HCT116 (cell line): ENCODE results near the gene GZMA.

ENCODE experiments used
- EZH2 ChIP-seq: fragments of 200-600 bp; sonication (generic); IDR thresholded peaks from 2 replicates; pipeline ENCODE4 v1.6.1; 2017; ENCODE audit warnings: antibody characterized with exemption, mixed run types
- RAD21 ChIP-seq: IDR thresholded peaks from 2 replicates; pipeline ENCODE4 v1.6.1; 2012; ENCODE audit warnings: low read depth, mild to moderate bottlenecking
- SP1 ChIP-seq: IDR thresholded peaks from 2 replicates; pipeline ENCODE4 v1.6.1; 2012; ENCODE audit warnings: low read depth
- YY1 ChIP-seq: IDR thresholded peaks from 2 replicates; pipeline ENCODE4 v1.6.1; 2011; ENCODE audit warnings: low read length, low read depth, moderate library complexity, mild to moderate bottlenecking; ENCODE audit not compliant: insufficient replicate concordance; ENCODE audit errors: extremely low read depth
- ZNF274 ChIP-seq: fragments of 200-500 bp; sonication (Bioruptor generic); IDR thresholded peaks from 2 replicates; pipeline ENCODE4 v1.6.1; 2014; ENCODE audit warnings: mild to moderate bottlenecking, low read depth, low read length, inconsistent platforms
- TF ChIP-seq, protein P1 (sequence below), 3 experiments: fragments of 200-600 bp in 1 of 3; sonication (generic) in 1 of 3; IDR thresholded peaks in 2 of 3; conservative IDR thresholded peaks in 1 of 3; 2 replicates each; pipeline ENCODE4 v1.5.1; 2012 to 2017; ENCODE audit warnings: low read depth in 2 of 3, low read length in 2 of 3, antibody characterized with exemption in 1 of 3, borderline replicate concordance in 1 of 3, control low read depth in 1 of 3, mild to moderate bottlenecking in 1 of 3, mixed read lengths in 1 of 3, mixed run types in 1 of 3, moderate library complexity in 1 of 3; ENCODE audit not compliant: insufficient read depth in 1 of 3
- TF ChIP-seq, protein P2 (sequence below): IDR thresholded peaks from 2 replicates; pipeline ENCODE4 v1.6.1; 2012

DNA sequence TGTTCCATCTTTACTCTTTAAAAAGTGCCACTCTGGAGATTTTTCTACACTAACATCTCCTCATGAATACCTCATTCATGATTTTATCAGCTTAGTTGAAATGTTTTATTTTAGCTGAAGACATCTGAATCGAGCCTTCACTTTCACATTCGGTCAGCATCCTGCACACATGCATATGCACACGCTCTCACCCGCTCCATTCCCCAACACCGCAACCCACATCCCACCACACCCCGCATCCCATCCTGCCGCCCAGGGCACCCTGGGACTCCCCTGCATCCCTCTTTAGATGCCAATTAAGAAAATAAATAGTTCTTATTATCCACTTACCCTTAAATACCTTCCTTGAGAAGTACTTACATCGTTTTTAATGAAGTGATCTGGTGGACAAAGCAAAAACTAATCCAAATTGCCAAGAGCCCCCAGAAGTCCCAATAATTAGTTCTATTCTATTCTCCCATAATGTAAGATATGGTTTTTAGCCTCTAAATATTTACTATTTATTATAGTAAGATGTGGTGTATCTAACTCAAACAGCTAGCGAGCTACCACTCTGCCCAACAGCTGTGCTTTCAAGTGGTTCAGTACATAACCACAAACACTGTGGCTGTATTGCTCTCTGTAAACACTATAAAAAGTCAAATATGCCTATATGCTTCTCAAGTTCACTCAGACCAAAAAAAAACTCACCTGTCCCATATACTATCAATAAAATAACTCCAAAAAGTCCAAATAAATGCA, 40.2 kb upstream of the GZMA start:
- TF ChIP-seq RAD21: no peak
- TF ChIP-seq SP1: no peak
- TF ChIP-seq EZH2: no peak
- TF ChIP-seq, protein P1, sequence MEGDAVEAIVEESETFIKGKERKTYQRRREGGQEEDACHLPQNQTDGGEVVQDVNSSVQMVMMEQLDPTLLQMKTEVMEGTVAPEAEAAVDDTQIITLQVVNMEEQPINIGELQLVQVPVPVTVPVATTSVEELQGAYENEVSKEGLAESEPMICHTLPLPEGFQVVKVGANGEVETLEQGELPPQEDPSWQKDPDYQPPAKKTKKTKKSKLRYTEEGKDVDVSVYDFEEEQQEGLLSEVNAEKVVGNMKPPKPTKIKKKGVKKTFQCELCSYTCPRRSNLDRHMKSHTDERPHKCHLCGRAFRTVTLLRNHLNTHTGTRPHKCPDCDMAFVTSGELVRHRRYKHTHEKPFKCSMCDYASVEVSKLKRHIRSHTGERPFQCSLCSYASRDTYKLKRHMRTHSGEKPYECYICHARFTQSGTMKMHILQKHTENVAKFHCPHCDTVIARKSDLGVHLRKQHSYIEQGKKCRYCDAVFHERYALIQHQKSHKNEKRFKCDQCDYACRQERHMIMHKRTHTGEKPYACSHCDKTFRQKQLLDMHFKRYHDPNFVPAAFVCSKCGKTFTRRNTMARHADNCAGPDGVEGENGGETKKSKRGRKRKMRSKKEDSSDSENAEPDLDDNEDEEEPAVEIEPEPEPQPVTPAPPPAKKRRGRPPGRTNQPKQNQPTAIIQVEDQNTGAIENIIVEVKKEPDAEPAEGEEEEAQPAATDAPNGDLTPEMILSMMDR (IDR thresholded peaks at IDR 0.05 in 2 of 3, conservative IDR thresholded peaks at IDR 0.05 in 1 of 3; ENCODE audit: borderline replicate concordance in 1 of 3, insufficient read depth in 1 of 3, low read depth in 2 of 3, low read length in 2 of 3): no peak
- TF ChIP-seq YY1: no peak
- no peak for TF ChIP-seq ZNF274
- TF ChIP-seq, protein P2, sequence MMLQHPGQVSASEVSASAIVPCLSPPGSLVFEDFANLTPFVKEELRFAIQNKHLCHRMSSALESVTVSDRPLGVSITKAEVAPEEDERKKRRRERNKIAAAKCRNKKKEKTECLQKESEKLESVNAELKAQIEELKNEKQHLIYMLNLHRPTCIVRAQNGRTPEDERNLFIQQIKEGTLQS: no peak
